ENCODE measurements around the gene ARL6IP6. TPM values are rescaled to one million over a fixed set of nuclear protein-coding genes. Genes with fewer than 3 reads are reported as not detected.

Gene ARL6IP6
- total and polyA plus RNA-seq, 2 experiments from 2014 or later, result 49.1 to 65.4 TPM

DNA sequence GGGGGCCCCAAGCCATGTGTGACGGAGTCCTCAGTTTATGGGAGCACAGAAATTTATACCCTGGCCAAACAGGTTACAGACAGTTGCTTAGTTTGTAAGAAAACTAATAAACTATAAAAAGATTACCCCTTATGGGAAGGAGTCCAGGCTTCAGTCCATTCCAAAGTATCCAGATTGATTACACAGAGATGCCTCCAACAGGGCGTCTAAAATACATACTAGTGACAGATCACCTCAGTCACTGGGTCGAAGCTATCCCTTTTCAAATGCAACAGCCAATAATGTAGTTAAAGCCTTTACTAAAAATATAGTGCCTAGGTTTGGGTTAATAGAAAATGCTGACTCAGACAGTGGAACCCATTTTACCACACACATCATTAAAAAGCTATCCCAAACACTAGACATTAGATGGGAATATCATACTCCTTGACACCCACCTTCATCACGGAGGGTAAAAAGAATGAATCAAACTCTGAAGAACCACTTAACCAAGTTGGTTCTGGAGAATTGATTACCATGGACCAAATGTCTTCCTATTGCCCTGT is 11.9 kb upstream of the ARL6IP6 start (continued):
- TF ChIP-seq CTCF (conservative IDR thresholded peaks at IDR 0.05; ENCODE audit: low read depth in 2 of 2), result no peak
- TF ChIP-seq STAT1 (IDR thresholded peaks at IDR 0.05; ENCODE audit: unreplicated experiment), result no peak
- TF ChIP-seq CREB1 (CRISPR knock-in tag; IDR thresholded peaks at IDR 0.05; ENCODE audit: low read depth), result no peak
- no peak for TF ChIP-seq JUNB (IDR thresholded peaks at IDR 0.05; ENCODE audit: unreplicated experiment)
- no peak for TF ChIP-seq ZNF114 (CRISPR knock-in tag; IDR thresholded peaks at IDR 0.05)

DNA sequence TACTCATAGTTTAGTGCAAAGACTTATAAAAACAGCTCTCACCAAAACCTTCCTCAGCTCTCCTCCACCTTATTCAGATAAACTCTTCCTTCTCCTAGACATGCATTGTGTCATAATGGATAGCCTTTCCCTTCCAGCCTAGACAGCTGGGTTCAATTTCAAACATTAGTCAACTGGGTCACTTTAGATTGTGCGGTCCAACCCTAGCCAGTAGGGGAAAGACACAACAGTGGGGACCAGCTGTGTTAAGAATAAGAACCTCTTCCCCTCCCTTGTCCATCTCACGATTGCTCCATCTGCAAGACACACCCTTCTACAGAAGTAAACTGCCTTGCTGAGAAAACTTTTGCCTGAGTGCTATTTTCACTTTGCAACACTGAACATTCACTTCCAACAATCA is 9.7 kb upstream of the ARL6IP6 start:
- H4K20me1 ChIP-seq (replicated peaks; ENCODE audit: insufficient read depth), result peaks cover 83% of the 10 kb centered on the region
- H3K79me2 ChIP-seq (replicated peaks; ENCODE audit: insufficient read depth), result peaks cover 100% of the 10 kb centered on the region
- H3K4me1 ChIP-seq (ENCODE audit: insufficient read depth), result peaks cover 2% of the 10 kb centered on the region; the same call in 1 of the 2 replicates
- peaks cover 20% of the 10 kb centered on the region for H3K36me3 ChIP-seq (ENCODE audit: insufficient read depth)
- TF ChIP-seq NANOG (IDR thresholded peaks at IDR 0.05; ENCODE audit: borderline replicate concordance), result no peak
- H3K27ac ChIP-seq (ENCODE audit: low read depth), result no peak overlapping the region
- H3K27ac Mint-ChIP-seq, result no peak overlapping the region
- H3K9me2 ChIP-seq (ENCODE audit: insufficient read depth), result no peaks in the 10 kb centered on the region
- H3K9me3 Mint-ChIP-seq, result no peaks in the 10 kb centered on the region
- peaks cover 77% of the 10 kb centered on the region for H3K36me3 Mint-ChIP-seq (ENCODE audit: low read depth)
- no peak for DNase-seq (ENCODE audit: low spot score)
- no peaks in the 10 kb centered on the region for H3F3A ChIP-seq (replicated peaks; ENCODE audit: low read depth)
- no peak for ATAC-seq
- H3K4me3 ChIP-seq, result no peak overlapping the region
- no peak overlapping the region for H3K4me3 Mint-ChIP-seq
- H3K4me2 ChIP-seq, result no peak overlapping the region
- H3K4me1 Mint-ChIP-seq, result peaks cover 17% of the 10 kb centered on the region
- H3K27me3 ChIP-seq (ENCODE audit: insufficient read depth), result no peaks in the 10 kb centered on the region
- H3K27me3 Mint-ChIP-seq (ENCODE audit: insufficient read depth, low read depth, poor library complexity), result peaks cover 2% of the 10 kb centered on the region
- H2AFZ ChIP-seq, result no peak overlapping the region

DNA sequence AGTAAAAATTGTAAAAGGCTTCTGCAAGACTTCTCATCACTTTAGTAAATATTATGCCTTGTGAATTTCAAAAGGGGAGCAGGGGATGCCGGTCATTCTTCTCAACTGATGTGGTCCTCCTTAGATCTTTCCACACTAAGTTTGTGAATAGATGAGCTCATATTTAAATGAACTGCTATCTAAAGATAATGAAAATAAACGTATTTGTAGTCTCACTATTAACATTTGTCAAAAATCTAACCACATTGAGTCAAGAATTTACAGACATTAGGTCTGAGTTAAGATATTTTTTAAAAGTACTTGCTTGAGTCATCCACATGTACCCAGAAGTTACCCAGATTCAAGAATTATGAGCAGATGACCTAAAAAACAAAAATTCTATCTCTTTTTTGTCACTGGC is 7.7 kb upstream of the ARL6IP6 start:
- H3K27me3 Mint-ChIP-seq (ENCODE audit: insufficient read depth, low read depth, poor library complexity), result peaks cover 2% of the 10 kb centered on the region
- H3K4me1 Mint-ChIP-seq, result peaks cover 21% of the 10 kb centered on the region
- no peaks in the 10 kb centered on the region for H3K9me3 Mint-ChIP-seq
- Histone ChIP-seq H4K20me1 (replicated peaks; ENCODE audit: insufficient read depth) (peaks cover 84% of the 10 kb centered on the region), H3K4me1 (ENCODE audit: insufficient read depth) (peaks cover 8% of the 10 kb centered on the region), H3K4me2 (no peak overlapping the region), H3K27ac (ENCODE audit: low read depth) (no peak overlapping the region), H3K9me2 (ENCODE audit: insufficient read depth) (no peaks in the 10 kb centered on the region), H3K79me2 (replicated peaks; ENCODE audit: insufficient read depth) (peaks cover 100% of the 10 kb centered on the region), H3K27me3 (ENCODE audit: insufficient read depth) (no peaks in the 10 kb centered on the region), H2AFZ (no peak overlapping the region), H3K36me3 (ENCODE audit: insufficient read depth) (peaks cover 32% of the 10 kb centered on the region), H3K4me3 (no peak overlapping the region), H3F3A (replicated peaks; ENCODE audit: low read depth) (no peaks in the 10 kb centered on the region)
- H3K36me3 Mint-ChIP-seq (ENCODE audit: low read depth), result peaks cover 83% of the 10 kb centered on the region
- no peak overlapping the region for H3K27ac Mint-ChIP-seq
- ATAC-seq (no peak), DNase-seq (ENCODE audit: low spot score) (no peak)
- H3K4me3 Mint-ChIP-seq, result no peak overlapping the region
- TF ChIP-seq JUNB (IDR thresholded peaks at IDR 0.05; ENCODE audit: unreplicated experiment) (no peak), ZNF331 (CRISPR knock-in tag; IDR thresholded peaks at IDR 0.05; ENCODE audit: low read depth) (no peak), ZNF114 (CRISPR knock-in tag; IDR thresholded peaks at IDR 0.05) (no peak), STAT1 (IDR thresholded peaks at IDR 0.05; ENCODE audit: unreplicated experiment) (no peak), CREB1 (CRISPR knock-in tag; IDR thresholded peaks at IDR 0.05; ENCODE audit: low read depth) (no peak), NANOG (IDR thresholded peaks at IDR 0.05; ENCODE audit: borderline replicate concordance) (no peak)
- TF ChIP-seq, protein P1, sequence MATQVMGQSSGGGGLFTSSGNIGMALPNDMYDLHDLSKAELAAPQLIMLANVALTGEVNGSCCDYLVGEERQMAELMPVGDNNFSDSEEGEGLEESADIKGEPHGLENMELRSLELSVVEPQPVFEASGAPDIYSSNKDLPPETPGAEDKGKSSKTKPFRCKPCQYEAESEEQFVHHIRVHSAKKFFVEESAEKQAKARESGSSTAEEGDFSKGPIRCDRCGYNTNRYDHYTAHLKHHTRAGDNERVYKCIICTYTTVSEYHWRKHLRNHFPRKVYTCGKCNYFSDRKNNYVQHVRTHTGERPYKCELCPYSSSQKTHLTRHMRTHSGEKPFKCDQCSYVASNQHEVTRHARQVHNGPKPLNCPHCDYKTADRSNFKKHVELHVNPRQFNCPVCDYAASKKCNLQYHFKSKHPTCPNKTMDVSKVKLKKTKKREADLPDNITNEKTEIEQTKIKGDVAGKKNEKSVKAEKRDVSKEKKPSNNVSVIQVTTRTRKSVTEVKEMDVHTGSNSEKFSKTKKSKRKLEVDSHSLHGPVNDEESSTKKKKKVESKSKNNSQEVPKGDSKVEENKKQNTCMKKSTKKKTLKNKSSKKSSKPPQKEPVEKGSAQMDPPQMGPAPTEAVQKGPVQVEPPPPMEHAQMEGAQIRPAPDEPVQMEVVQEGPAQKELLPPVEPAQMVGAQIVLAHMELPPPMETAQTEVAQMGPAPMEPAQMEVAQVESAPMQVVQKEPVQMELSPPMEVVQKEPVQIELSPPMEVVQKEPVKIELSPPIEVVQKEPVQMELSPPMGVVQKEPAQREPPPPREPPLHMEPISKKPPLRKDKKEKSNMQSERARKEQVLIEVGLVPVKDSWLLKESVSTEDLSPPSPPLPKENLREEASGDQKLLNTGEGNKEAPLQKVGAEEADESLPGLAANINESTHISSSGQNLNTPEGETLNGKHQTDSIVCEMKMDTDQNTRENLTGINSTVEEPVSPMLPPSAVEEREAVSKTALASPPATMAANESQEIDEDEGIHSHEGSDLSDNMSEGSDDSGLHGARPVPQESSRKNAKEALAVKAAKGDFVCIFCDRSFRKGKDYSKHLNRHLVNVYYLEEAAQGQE (IDR thresholded peaks at IDR 0.05; ENCODE audit: unreplicated experiment), result no peak
- TF ChIP-seq, protein P2, sequence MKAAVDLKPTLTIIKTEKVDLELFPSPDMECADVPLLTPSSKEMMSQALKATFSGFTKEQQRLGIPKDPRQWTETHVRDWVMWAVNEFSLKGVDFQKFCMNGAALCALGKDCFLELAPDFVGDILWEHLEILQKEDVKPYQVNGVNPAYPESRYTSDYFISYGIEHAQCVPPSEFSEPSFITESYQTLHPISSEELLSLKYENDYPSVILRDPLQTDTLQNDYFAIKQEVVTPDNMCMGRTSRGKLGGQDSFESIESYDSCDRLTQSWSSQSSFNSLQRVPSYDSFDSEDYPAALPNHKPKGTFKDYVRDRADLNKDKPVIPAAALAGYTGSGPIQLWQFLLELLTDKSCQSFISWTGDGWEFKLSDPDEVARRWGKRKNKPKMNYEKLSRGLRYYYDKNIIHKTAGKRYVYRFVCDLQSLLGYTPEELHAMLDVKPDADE (IDR thresholded peaks at IDR 0.05), result no peak
